Bone marrow (tissue), 2 donors: ENCODE data around the gene LY6G5B.
A peak's percentile ranks its signal among the peaks of the same experiment; 100 is the strongest.

Experiments
- DNase-seq, 2 donors: peaks; one replicate each; lab custom pipeline; 2025; lab: John Stamatoyannopoulos, UW

Gene LY6G5B

GRCh38 chr6:31663126-31663960, 6.4 kb upstream of the LY6G5B start:
- DNase-seq = no peak

GRCh38 chr6:31663961-31664789, 5.6 kb upstream of the LY6G5B start:
- DNase-seq = no peak

GRCh38 chr6:31664790-31665500, 4.8 kb upstream of the LY6G5B start, which contains the start of gene GPANK1:
GPANK1 (minus strand) TSS chr6:31664997; CDS start chr6:31664478, 519 bp downstream.
- DNase-seq = peak; percentile 71 to 73

DNA sequence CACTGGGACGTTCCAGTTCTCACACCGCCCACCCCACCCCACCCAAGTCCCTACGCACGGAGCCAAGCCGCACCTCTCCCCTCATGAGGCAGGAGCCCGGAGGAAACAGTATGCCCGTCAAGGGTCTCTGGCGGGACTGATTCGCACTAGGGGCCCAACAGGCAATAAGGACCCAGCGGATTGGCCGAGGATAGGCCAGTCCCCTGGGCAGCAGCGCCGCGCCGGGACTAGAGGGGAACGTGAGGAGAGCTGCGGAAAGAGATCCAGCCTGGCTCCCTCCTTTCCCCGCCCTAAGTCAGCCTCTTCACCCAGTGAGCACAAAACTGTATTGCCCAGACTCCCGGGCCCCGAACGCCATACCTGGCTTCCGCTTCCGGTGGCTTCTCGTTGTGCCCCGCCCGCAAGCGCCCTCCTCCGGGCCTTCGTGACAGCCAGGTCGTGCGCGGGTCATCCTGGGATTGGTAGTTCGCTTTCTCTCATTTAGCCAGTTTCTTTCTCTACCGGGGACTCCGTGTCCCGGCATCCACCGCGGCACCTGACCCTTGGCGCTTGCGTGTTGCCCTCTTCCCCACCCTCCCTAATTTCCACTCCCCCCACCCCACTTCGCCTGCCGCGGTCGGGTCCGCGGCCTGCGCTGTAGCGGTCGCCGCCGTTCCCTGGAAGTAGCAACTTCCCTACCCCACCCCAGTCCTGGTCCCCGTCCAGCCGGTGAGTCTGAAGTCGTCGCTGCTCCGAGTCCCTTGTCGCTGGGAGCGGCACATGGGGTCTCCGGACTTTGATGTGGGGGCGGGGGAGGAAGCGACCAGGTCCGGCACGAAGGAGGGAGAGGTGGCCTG, 4.1 kb upstream of the LY6G5B start, which contains the start of gene CSNK2B:
TSS of gene CSNK2B (plus strand) at position 580 of the 836 bp plus-strand sequence. CDS start 752 bp downstream, outside the sequence.
- peak; percentile 96 for DNase-seq

DNA sequence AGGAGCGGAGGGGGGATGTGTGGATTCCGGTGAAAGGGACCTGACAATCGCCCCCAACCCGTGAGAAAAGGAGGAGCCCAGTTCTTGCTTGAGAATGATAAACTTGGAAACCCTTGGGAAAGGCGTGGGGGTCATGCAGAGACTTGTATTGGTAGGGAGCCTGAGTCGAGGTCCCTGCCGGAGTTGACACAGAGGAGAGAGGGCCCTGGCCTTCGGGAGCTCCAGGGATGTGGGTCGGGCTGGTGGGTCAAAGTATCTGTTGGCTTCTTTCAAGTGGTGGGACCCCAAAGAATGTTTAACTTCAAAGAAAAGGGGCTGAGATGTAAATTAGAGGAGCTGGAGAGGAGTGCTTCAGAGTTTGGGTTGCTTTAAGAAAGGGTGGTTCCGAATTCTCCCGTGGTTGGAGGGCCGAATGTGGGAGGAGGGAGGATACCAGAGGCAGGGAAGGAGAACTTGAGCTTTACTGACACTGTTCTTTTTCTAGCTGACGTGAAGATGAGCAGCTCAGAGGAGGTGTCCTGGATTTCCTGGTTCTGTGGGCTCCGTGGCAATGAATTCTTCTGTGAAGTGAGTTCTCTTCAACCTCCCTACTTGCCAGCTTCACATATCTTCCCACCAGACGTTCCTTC, 3.3 kb upstream of the LY6G5B start:
- DNase-seq = no peak

DNA sequence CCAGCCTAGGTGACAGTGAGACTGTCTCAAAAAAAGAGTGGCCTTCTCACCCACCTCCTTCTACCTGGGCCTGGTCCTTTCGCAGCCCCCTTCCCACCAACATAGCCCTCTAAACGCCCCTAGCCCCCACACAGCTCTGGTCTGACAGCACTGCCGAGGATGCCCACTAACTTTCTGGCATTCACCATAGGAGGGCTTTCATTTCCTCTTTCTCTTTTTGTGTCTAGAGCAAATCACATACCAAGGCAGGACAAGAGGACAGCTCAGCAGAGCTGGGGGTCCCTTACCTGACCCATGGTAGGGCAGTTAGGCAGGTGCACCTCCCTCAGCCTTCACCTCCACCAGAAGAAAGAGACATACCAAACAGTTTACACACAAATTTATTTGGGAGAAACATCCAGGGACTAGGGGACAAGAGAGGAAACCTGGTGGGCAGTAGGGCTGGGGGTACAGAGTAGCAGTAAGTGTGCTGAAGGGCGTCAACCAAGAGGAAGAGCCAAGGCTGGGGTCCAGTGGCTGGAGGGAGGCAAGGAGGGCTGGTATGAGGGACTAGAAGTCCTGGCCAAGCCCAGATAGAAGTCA, 6.6 kb downstream of the LY6G5B start:
- no peak for DNase-seq

DNA sequence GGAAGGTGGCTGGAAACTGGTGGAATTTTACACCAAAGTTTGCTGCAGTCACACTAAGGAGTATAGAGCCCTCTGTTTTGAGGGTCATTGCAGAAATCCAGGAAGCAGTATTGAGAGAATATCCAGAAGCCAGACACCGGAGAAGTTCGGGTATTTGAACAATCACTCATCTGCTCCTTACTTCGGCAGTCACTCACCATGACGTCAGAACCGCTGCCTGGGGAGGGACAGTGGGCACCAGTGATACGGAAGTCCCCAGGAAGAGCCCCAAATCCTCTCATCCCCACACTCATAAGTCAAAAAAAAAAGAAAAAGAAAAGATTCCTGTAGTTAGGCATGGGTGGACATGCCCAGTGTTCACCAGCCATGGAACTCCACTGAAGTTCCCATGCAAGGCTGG, 7.1 kb downstream of the LY6G5B start:
- DNase-seq = no peak

DNA sequence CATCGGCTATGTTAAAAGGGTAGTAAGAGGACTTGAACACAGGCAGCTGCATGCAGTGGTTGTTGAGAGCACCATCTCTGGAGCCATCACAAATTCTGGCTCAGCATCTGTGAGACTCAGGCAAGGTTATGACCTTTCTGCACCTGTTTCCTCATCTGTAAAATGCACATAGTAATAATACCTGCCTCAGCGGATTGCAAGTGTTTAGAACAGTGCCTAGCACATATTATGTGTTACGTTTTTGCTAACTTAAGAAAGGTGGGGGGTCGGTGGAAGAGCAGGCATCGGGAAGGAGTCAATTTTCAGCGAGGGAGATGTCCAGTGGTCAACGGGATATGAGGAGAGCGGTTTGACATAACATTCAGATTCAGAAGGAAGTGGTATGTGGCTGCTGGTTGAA, 8.2 kb downstream of the LY6G5B start:
- DNase-seq = no peak

DNA sequence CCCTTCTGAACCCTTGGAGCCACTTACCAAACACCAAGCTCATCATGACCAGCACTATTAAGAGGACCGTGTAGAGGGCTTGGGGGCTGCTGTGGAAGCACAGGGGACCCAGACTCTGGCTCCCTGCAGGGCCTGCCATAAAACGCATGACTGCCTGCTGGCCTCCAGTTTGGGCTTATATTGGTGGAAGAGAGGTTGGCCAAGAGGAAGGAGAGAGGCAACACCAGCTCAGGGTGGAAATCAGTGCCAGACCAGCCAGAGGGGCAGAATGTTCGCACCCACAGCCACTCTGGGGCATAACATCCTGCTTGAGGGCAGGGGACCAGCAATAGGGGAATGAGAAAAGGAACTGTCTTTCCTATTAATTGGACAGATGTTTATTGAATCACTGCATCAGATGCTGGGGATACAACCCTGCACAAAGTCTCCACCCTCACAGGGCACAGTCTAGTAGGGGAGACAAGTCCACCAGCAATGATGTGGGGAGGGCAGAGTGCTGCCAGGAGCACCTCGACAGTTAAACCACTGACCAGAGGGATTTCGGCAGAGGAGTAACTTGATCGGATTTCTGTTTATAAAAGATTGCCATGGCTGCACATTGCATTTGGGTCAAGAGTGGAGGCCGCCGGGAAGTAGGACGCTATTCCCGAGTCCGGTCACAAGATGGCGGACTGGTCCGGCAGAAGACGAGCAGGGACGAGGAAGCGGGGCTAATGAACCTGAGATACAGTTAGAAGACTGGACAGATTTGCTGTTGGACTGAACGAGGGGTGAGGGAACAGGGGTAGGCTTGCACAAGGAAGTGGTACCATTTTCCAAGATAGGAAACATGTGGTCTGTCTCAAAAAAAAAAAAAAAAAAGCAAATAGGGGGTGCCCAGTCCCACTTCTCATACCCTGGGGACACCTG, 10.7 kb downstream of the LY6G5B start, which contains the start of gene LY6G5C:
TSS of gene LY6G5C (minus strand) at position 842 of the 909 bp plus-strand sequence. CDS start at position 148, 694 bp downstream.
- DNase-seq = peak; percentile 36 to 59

GRCh38 chr6:31681135-31681671, 11.4 kb downstream of the LY6G5B start:
- DNase-seq = peak; percentile 22 to 49

- no peak for DNase-seq
These were observed 13.8 kb downstream of the LY6G5B start for GRCh38 chr6:31683591-31683990.

DNA sequence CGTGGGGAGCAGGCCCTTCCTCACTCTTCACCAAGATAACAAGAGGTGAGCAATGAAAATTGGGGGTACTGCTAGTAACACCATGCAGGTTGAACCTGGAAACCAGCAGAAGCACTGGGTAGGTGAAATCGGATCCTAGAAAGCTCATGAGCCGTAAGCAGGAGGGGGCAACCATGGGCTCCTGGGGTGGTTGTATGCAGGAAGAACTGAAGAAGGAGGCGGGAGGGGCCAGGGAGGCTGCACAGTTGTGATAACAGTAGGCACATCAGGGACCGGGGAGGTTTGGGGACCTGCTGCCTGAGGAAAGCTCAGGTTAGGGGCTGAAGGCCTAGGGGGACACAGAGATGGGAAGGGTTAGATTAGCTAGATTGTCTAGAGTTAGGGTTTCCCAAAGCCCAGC, 16.7 kb downstream of the LY6G5B start:
- DNase-seq = no peak

DNA sequence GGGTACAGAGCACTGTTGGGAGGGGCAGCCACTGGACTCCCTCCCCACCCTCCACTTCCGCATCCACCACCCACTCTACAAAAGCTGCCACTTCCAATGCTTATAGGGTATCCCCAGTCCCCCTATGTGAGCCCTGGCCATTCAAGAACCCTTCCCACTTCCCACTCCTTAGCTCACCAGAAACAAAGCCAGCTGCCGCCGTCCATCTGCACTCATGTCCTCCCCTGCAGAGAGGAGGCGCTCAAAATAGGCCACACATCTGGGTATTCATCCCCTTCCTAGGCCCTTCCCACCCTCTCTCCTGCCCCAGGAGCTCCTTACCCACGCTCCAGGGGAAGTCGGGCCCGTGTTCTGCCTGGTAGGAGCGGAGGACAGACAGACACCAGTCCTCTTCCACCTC, 17.5 kb downstream of the LY6G5B start:
- no peak for DNase-seq

GRCh38 chr6:31687860-31688693, 18.3 kb downstream of the LY6G5B start:
- DNase-seq = no peak

GRCh38 chr6:31689249-31690110, 19.7 kb downstream of the LY6G5B start:
- no peak for DNase-seq

DNA sequence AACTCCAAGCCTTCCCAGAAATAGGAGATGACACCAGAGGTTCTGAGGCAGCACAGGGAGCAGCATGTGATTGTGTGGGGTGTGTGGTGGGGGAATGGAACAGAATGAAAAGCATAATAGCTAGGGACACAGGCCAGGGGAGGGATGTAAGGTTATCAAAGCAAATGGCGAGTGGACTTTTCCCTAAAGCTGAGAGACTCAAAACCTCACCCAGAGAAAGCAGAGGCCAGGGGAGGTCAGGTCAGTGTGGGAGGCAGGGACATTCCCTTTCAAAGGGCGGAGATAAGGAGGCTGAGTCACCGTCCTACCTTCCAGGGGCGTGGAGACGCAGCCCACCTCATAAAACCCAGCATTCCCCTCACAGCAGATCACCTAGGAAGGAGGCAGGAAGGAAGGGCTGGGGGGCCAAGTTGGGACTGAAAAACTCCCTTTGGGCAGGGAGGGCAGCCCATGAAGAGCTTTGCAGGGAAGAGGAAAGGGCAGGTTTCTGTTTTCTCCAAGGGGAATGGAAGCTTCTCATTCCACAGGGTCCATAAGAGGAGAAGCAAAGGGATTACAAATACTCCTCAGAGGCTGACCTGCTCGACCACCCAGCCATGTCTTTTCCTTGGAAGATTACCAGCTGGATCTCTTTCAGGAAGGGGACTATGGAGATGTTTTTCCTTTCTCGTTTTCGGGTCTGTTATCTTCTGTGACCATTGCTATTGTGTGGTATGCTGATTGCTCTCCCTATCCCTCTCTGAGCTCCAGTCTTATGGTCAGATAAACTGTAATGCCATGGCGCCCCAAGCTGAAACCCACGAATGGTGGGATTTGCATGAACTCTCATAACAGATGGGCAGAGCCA, 20.7 kb downstream of the LY6G5B start:
- no peak for DNase-seq
